Ascending aorta (tissue), 2 donors: ENCODE measurements around the gene PDSS2. TPM values are rescaled to one million over a fixed set of nuclear protein-coding genes. Genes with fewer than 3 reads are reported as not detected.
A peak's percentile ranks its signal among the peaks of the same experiment; 100 is the strongest.

Experiments used
- DNase-seq, 2 donors: peaks; one replicate each; pipeline ENCODE4 v3.0.0-alpha.2; 2019; ENCODE audit warnings: low spot score in 2 of 2
- H3K27ac ChIP-seq, 2 donors: fragments of 200-600 bp; sonication (generic); one replicate each; pipeline ENCODE4 v1.5.1; 2016 to 2017; ENCODE audit warnings: mild to moderate bottlenecking in 1 of 2
- H3K27me3 ChIP-seq: fragments of 200-600 bp; sonication (generic); one replicate; pipeline ENCODE4 v1.5.1; 2017
- H3K36me3 ChIP-seq, 2 donors: fragments of 200-600 bp; sonication (generic); one replicate each; pipeline ENCODE4 v1.5.1; 2016
- H3K4me1 ChIP-seq, 2 donors: fragments of 200-600 bp; sonication (generic); one replicate each; pipeline ENCODE4 v1.5.1; 2016 to 2017; ENCODE audit warnings: mild to moderate bottlenecking in 1 of 2
- H3K4me3 ChIP-seq, 2 donors: fragments of 200-600 bp; sonication (generic); one replicate each; pipeline ENCODE4 v1.5.1; 2016 to 2017; ENCODE audit warnings: mild to moderate bottlenecking in 1 of 2
- H3K9me3 ChIP-seq, 2 donors: fragments of 200-600 bp; sonication (generic); one replicate each; pipeline ENCODE4 v1.5.1; 2016
- CTCF ChIP-seq, 3 experiments: fragments of 200-600 bp in 2 of 3; fragments of 450-650 bp in 1 of 3; sonication (generic) in 2 of 3; IDR thresholded peaks; one replicate each; pipeline ENCODE4 v1.5.1; 2016 to 2019; ENCODE audit warnings: antibody characterized with exemption in 3 of 3, mild to moderate bottlenecking in 1 of 3, moderate library complexity in 1 of 3
- intact Hi-C: fragments of 100-400 bp; cut with DNase I; formaldehyde crosslinking; loops from one replicate; pipeline ENCODE4 v1.15.1; 2023
- total RNA-seq: library from RNA; depleted of rRNA; stranded (reverse); fragments of >200 nt; gene quantifications from one replicate; pipeline ENCODE4 v1.1.0, GENCODE V29; 2016

The PDSS2 gene
- total RNA-seq, 1 donor from 2014 or later = 0.85 TPM

GRCh38 chr6:107495196-107495643 lies 35.9 kb upstream of the PDSS2 start:
- Histone ChIP-seq H3K9me3 (no peaks in the 10 kb centered on the region), H3K27me3 (no peaks in the 10 kb centered on the region), H3K36me3 (no peaks in the 10 kb centered on the region), H3K4me3 (peak overlapping the region; percentile 25 to 50), H3K4me1 (peaks cover 15 to 41% of the 10 kb centered on the region in 2 donors), H3K27ac (peak overlapping the region; percentile 82 to 83)
- no peak for TF ChIP-seq CTCF (IDR thresholded peaks at IDR 0.05)
- DNase-seq = no peak
- intact Hi-C loops = loop anchor here (10.0 kb wide), 2 partner anchors 110 to 380 kb away; partner anchors contain the start of gene BEND3

- H3K36me3 ChIP-seq = no peaks in the 10 kb centered on the region
- peaks cover 15 to 44% of the 10 kb centered on the region in 2 donors for H3K4me1 ChIP-seq
- peak overlapping the region; percentile 71 to 82 for H3K27ac ChIP-seq
- H3K9me3 ChIP-seq = no peaks in the 10 kb centered on the region
- no peaks in the 10 kb centered on the region for H3K27me3 ChIP-seq
- H3K4me3 ChIP-seq = peak overlapping the region; percentile 73 to 79
- intact Hi-C loops = loop anchor here (10.0 kb wide), 2 partner anchors 111 to 379 kb away; partner anchors contain the start of gene BEND3
- TF ChIP-seq CTCF (IDR thresholded peaks at IDR 0.05) = no peak
- no peak for DNase-seq
Observed at GRCh38 chr6:107493158-107494057, 34.0 kb upstream of the PDSS2 start.

DNA sequence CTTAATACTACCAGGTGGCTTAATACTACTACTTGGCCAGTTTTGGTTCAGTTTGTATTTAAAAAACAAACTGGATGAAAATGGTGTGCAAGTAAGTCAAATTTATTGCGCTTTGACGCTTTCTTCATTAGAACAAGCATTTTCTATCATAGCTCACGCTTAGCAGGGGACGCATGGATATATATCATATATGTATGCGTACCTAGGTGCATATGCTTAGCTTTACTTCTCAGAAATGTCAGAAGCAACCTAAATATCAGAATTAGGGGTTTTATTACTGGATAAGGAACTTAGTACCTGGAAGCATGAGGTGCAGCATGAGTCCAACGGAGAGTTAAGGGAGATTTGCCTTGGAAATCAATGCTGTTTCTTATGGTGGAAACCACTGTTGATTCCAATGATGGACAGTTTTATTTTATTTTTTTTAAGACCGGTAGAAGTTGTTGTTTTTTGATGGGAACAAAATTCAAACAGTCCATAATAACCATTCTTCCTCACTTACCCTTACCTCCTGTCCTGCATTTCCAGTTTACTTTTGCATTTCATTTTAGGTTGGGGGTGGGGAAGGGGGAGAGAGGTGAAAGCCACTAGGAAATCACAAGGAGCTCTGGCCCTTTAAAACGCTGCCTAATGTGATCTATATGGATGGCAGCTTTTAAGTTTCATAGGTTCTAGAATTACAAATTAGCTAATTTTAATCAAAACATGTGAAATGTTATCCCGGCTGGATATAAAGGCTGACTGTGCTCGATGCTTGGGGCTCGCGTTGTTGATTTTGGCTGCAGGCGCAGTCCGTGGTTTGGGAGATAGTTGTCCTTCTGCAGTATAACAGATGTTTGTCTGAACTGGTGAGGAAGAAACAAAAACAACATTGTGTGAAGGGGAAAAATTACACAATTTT lies 32.6 kb upstream of the PDSS2 start:
- H3K27me3 ChIP-seq = no peaks in the 10 kb centered on the region
- no peaks in the 10 kb centered on the region for H3K9me3 ChIP-seq
- no peak for TF ChIP-seq CTCF (IDR thresholded peaks at IDR 0.05)
- H3K4me1 ChIP-seq = peaks cover 15 to 44% of the 10 kb centered on the region in 2 donors
- peak overlapping the region; percentile 73 to 79 for H3K4me3 ChIP-seq
- intact Hi-C loops = loop anchor here (2.0 to 10.0 kb wide), 3 partner anchors 69 to 377 kb away; partner anchors contain the start of gene BEND3
- H3K27ac ChIP-seq = no peak overlapping the region
- no peaks in the 10 kb centered on the region for H3K36me3 ChIP-seq
- no peak for DNase-seq

GRCh38 chr6:107491138-107491609 lies 31.8 kb upstream of the PDSS2 start:
- intact Hi-C loops = loop anchor here (2.0 to 10.0 kb wide), 3 partner anchors 70 to 376 kb away; partner anchors contain the start of gene BEND3
- DNase-seq = peak in 1 of 2 donors; percentile 83
- peak overlapping the region; percentile 82 to 86 for H3K27ac ChIP-seq
- peaks cover 15 to 36% of the 10 kb centered on the region in 2 donors for H3K4me1 ChIP-seq
- TF ChIP-seq CTCF (IDR thresholded peaks at IDR 0.05) = no peak
- no peaks in the 10 kb centered on the region for H3K9me3 ChIP-seq
- H3K27me3 ChIP-seq = no peaks in the 10 kb centered on the region
- H3K4me3 ChIP-seq = peak overlapping the region; percentile 73 to 79
- H3K36me3 ChIP-seq = no peaks in the 10 kb centered on the region

DNA sequence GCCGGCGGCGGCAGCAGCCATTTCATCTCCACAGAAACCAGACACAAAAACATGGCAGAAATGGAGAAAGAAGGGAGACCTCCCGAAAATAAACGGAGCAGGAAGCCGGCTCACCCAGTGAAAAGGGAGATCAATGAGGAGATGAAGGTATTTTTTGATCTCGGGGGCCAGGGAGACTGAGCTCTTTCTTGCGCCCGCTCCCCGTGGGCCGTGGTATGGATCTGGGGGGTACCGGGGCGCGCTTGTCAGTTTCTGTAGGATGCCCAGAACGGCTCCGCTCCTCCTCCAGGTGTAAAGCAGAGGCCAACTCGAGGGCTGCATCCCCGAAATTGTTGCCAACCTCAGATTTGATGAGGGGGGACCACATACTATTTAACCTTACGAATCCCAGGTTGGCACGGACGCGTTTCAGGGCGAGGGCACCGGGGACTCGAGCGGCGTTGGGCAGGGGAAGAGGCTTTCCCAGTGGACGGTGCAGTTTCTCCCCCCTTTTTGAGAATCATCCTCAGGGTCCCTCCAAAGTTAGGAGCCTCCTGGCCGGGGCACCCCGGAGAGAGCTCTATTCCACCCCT lies 31.3 kb upstream of the PDSS2 start:
- Histone ChIP-seq H3K27ac (peak overlapping the region; percentile 82 to 86), H3K4me1 (peaks cover 11 to 31% of the 10 kb centered on the region in 2 donors), H3K27me3 (no peaks in the 10 kb centered on the region), H3K9me3 (no peaks in the 10 kb centered on the region), H3K4me3 (peak overlapping the region; percentile 73 to 79), H3K36me3 (no peaks in the 10 kb centered on the region)
- TF ChIP-seq CTCF (IDR thresholded peaks at IDR 0.05) = no peak
- DNase-seq = no peak
- intact Hi-C loops = loop anchor here (2.0 to 10.0 kb wide), 3 partner anchors 70 to 376 kb away; partner anchors contain the start of gene BEND3
